Endothelial cell of umbilical vein (primary cell): ENCODE data around the gene SCAMP2.

Experiments used
- EZH2 ChIP-seq: IDR thresholded peaks from 2 replicates; pipeline ENCODE4 v1.6.1; 2012; ENCODE audit warnings: borderline replicate concordance, low read depth, mild to moderate bottlenecking, moderate library complexity, low read length, inconsistent platforms; ENCODE audit not compliant: severe bottlenecking
- FOS ChIP-seq: IDR thresholded peaks from 2 replicates; pipeline ENCODE4 v1.6.1; 2011; ENCODE audit warnings: mild to moderate bottlenecking, low read length, moderate library complexity, borderline replicate concordance; ENCODE audit not compliant: insufficient read depth
- GATA2 ChIP-seq: IDR thresholded peaks from 2 replicates; pipeline ENCODE4 v1.7.0; 2011; ENCODE audit warnings: low read depth, mild to moderate bottlenecking, moderate library complexity, mixed read lengths, low read length; ENCODE audit not compliant: insufficient read length, insufficient read depth
- JUN ChIP-seq: IDR thresholded peaks from 2 replicates; pipeline ENCODE4 v1.6.1; 2011; ENCODE audit warnings: borderline replicate concordance, low read depth; ENCODE audit not compliant: insufficient read length, insufficient read depth
- MYC ChIP-seq: IDR thresholded peaks from one replicate; pipeline ENCODE4 v1.6.1; 2011; ENCODE audit warnings: mild to moderate bottlenecking, low read depth, low read length
- POLR2A ChIP-seq: IDR thresholded peaks from 2 replicates; pipeline ENCODE4 v1.6.1; 2012; ENCODE audit warnings: low read depth, mild to moderate bottlenecking, control low read depth, low read length
- POLR2AphosphoS5 ChIP-seq: IDR thresholded peaks from 2 replicates; pipeline ENCODE4 v1.6.1; 2012; ENCODE audit warnings: low read depth, mild to moderate bottlenecking, control low read depth, low read length, moderate library complexity; ENCODE audit not compliant: insufficient read depth
- TF ChIP-seq, protein P1 (sequence below), 2 donors: IDR thresholded peaks; 1 replicate in 1 of 2; 2 replicates in 1 of 2; pipeline ENCODE4 v1.5.1; 2011; ENCODE audit warnings: low read length in 2 of 2, mild to moderate bottlenecking in 2 of 2, moderate library complexity in 2 of 2, control low read depth in 1 of 2, inconsistent platforms in 1 of 2, low read depth in 1 of 2; ENCODE audit not compliant: insufficient read depth in 1 of 2; ENCODE audit errors: extremely low read depth in 1 of 2
- TF ChIP-seq, protein P2 (sequence below): IDR thresholded peaks from 2 replicates; pipeline ENCODE4 v1.6.1; 2011; ENCODE audit not compliant: insufficient read depth, insufficient read length

DNA sequence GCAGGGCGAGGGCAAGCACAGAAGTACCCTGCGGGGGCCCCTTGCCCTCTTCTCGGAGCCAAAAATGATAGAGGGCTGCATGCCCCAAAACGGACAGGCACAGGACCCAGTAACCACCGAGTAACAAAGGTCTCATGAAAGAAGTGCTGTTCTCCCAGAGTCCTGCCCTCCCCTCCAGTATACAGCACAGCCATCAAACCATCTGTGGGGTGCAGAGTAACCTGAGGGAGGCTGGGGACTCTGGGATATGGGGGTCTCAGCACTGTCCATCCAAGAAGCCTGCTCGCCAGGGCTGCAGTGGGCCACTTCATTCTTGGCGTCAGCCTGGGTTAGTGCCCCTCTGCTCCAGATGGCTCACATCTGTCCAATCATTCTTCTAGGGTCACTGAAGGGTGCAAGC, 36.3 kb downstream of the SCAMP2 start:
- TF ChIP-seq, protein P1, sequence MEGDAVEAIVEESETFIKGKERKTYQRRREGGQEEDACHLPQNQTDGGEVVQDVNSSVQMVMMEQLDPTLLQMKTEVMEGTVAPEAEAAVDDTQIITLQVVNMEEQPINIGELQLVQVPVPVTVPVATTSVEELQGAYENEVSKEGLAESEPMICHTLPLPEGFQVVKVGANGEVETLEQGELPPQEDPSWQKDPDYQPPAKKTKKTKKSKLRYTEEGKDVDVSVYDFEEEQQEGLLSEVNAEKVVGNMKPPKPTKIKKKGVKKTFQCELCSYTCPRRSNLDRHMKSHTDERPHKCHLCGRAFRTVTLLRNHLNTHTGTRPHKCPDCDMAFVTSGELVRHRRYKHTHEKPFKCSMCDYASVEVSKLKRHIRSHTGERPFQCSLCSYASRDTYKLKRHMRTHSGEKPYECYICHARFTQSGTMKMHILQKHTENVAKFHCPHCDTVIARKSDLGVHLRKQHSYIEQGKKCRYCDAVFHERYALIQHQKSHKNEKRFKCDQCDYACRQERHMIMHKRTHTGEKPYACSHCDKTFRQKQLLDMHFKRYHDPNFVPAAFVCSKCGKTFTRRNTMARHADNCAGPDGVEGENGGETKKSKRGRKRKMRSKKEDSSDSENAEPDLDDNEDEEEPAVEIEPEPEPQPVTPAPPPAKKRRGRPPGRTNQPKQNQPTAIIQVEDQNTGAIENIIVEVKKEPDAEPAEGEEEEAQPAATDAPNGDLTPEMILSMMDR (IDR thresholded peaks at IDR 0.05; ENCODE audit: extremely low read depth in 1 of 2, insufficient read depth in 1 of 2, low read depth in 1 of 2, low read length in 2 of 2) = no peak
- TF ChIP-seq POLR2A (no peak), EZH2 (no peak), GATA2 (no peak), POLR2AphosphoS5 (no peak), JUN (no peak), FOS (no peak), MYC (no peak)
- TF ChIP-seq, protein P2, sequence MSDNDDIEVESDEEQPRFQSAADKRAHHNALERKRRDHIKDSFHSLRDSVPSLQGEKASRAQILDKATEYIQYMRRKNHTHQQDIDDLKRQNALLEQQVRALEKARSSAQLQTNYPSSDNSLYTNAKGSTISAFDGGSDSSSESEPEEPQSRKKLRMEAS = no peak
